Measurements from ENCODE around the gene CABP1.

CABP1 gene

GRCh38 chr12:120696626-120697025 is 56.2 kb downstream of the CABP1 start:
- DNase-seq (ENCODE audit: low read depth), result no peak

GRCh38 chr12:120697344-120697743 is 56.9 kb downstream of the CABP1 start:
- no peak for DNase-seq (ENCODE audit: low read depth)

- no peak for DNase-seq (ENCODE audit: low read depth)
Measured at GRCh38 chr12:120698665-120699064, 58.2 kb downstream of the CABP1 start.

GRCh38 chr12:120699553-120699952 is 59.1 kb downstream of the CABP1 start:
- DNase-seq (ENCODE audit: low read depth), result no peak

- DNase-seq (ENCODE audit: low read depth), result no peak
Measured at GRCh38 chr12:120700886-120701285, 60.5 kb downstream of the CABP1 start.

- DNase-seq (ENCODE audit: low read depth), result no peak
Measured at GRCh38 chr12:120702637-120703036, 62.2 kb downstream of the CABP1 start.

- no peak for DNase-seq (ENCODE audit: low read depth)
Measured at GRCh38 chr12:120703311-120703942, 63.0 kb downstream of the CABP1 start.

- no peak for DNase-seq (ENCODE audit: low read depth)
Measured at GRCh38 chr12:120705618-120706017, 65.2 kb downstream of the CABP1 start.

GRCh38 chr12:120706029-120706428 is 65.6 kb downstream of the CABP1 start:
- no peak for DNase-seq (ENCODE audit: low read depth)

GRCh38 chr12:120708651-120709050 is 68.2 kb downstream of the CABP1 start:
- no peak for DNase-seq (ENCODE audit: low read depth)

GRCh38 chr12:120710031-120710804 is 69.8 kb downstream of the CABP1 start, which contains the start of gene UNC119B:
Gene UNC119B, plus strand, starts transcription at chr12:120710458. Its CDS starts 17 bp downstream, at chr12:120710475.
- DNase-seq (ENCODE audit: low read depth), result peak; percentile 66

- no peak for DNase-seq (ENCODE audit: low read depth)
Measured at GRCh38 chr12:120710805-120711296, 70.4 kb downstream of the CABP1 start.

GRCh38 chr12:120711411-120711810 is 71.0 kb downstream of the CABP1 start:
- no peak for DNase-seq (ENCODE audit: low read depth)

GRCh38 chr12:120712610-120713009 is 72.2 kb downstream of the CABP1 start:
- DNase-seq (ENCODE audit: low read depth), result no peak

GRCh38 chr12:120713861-120714482 is 73.5 kb downstream of the CABP1 start:
- DNase-seq (ENCODE audit: low read depth), result peak; percentile 45

Data from T-helper 22 cell (primary cell).